ENCODE measurements around the gene CCDC97. TPM values are rescaled to one million over a fixed set of nuclear protein-coding genes. Genes with fewer than 3 reads are reported as not detected.
A peak's percentile ranks its signal among the peaks of the same experiment; 100 is the strongest.

CCDC97 gene
- total RNA-seq, 1 donor = 9.0 TPM

DNA sequence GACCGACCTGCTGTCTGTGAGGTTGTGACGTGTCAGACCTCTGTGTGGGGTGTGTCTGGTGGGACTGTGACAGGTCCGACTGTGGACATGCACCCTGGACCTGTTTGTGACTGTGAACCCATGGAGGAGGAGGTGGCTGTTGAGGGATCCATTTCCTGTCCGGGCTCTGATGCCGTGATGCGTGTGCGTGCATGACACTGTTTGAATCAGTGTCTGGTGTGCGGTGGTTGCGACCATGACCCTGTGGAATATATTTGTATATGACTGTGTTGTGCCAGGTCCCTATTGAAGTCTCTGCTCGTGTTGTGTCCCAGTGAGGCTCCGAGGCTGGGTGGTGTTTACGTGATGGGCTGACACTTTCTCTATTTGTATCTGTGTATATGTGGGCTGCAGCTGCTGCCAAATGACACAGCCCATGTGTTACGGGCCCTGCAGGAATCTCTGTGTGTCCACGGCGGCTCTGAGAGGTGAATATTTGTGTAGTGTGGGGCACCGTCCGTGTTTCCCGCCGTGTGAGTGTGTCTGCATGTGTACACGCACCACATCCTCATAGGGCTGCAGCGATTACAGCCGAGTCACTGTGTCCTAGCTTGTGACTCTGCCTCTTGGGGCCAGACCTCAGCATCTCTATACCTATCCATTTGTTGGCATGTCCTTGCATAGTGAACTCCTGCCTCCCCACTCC lies 18.3 kb downstream of the CCDC97 start:
- H3K79me2 ChIP-seq (ENCODE audit: insufficient read depth, low read length) = peaks cover 9% of the 10 kb centered on the region
- peak; percentile 91 for DNase-seq (ENCODE audit: insufficient read length, low spot score, missing footprints)
- peaks cover 24% of the 10 kb centered on the region for H3K36me3 ChIP-seq (ENCODE audit: insufficient read depth, low read length)
- peaks cover 58% of the 10 kb centered on the region for H3K4me1 ChIP-seq (ENCODE audit: insufficient read depth, low read length)
- H3K27ac ChIP-seq (ENCODE audit: low read depth, low read length) = peak overlapping the region; percentile 100
- H2AFZ ChIP-seq (ENCODE audit: low read length) = no peak overlapping the region
- peak overlapping the region; percentile 46 for H3K4me3 ChIP-seq (ENCODE audit: insufficient read depth, low read length)
- no peaks in the 10 kb centered on the region for H3K27me3 ChIP-seq (ENCODE audit: insufficient read depth, low read length)
- no peaks in the 10 kb centered on the region for H3K9me3 ChIP-seq (ENCODE audit: low read depth, low read length)
- no peak for TF ChIP-seq CTCF (IDR thresholded peaks at IDR 0.05; ENCODE audit: extremely low read depth, low read depth, low read length)
- H4K20me1 ChIP-seq (ENCODE audit: insufficient read depth, low read length) = no peaks in the 10 kb centered on the region
- H3K4me2 ChIP-seq (ENCODE audit: insufficient read depth, low read length) = peak overlapping the region; percentile 76

GRCh38 chr19:41328842-41329225 lies 18.9 kb downstream of the CCDC97 start:
- Histone ChIP-seq H3K27ac (ENCODE audit: low read depth, low read length) (peak overlapping the region; percentile 100), H3K27me3 (ENCODE audit: insufficient read depth, low read length) (no peaks in the 10 kb centered on the region), H4K20me1 (ENCODE audit: insufficient read depth, low read length) (no peaks in the 10 kb centered on the region), H3K79me2 (ENCODE audit: insufficient read depth, low read length) (peaks cover 12% of the 10 kb centered on the region), H2AFZ (ENCODE audit: low read length) (no peak overlapping the region), H3K4me2 (ENCODE audit: insufficient read depth, low read length) (peak overlapping the region; percentile 76), H3K9me3 (ENCODE audit: low read depth, low read length) (no peaks in the 10 kb centered on the region), H3K4me3 (ENCODE audit: insufficient read depth, low read length) (no peak overlapping the region), H3K4me1 (ENCODE audit: insufficient read depth, low read length) (peaks cover 53% of the 10 kb centered on the region), H3K36me3 (ENCODE audit: insufficient read depth, low read length) (peaks cover 26% of the 10 kb centered on the region)
- no peak for DNase-seq (ENCODE audit: insufficient read length, low spot score, missing footprints)
- no peak for TF ChIP-seq CTCF (IDR thresholded peaks at IDR 0.05; ENCODE audit: extremely low read depth, low read depth, low read length)

DNA sequence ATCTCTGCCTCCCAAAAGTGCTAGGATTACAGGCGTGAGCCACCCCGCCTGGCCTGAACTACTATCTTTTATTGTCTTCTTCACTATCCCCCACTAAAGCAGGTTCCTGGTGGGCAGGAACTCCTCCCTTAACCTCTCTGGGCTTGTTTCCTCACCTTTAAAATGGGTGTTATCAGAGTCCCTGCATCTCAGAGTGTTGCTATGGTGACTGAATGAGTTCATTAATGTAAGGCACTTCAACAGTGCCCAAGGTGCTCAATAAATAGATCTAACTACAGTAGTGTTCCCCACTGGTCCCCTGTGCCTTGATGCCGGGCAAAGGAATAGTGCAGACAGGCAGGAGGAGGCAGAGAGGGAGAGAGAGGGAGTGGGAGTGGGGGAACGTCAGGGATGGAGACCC lies 20.5 kb downstream of the CCDC97 start:
- Histone ChIP-seq H3K4me2 (ENCODE audit: insufficient read depth, low read length) (no peak overlapping the region), H3K79me2 (ENCODE audit: insufficient read depth, low read length) (peaks cover 14% of the 10 kb centered on the region), H4K20me1 (ENCODE audit: insufficient read depth, low read length) (no peaks in the 10 kb centered on the region), H3K27ac (ENCODE audit: low read depth, low read length) (no peak overlapping the region), H3K4me3 (ENCODE audit: insufficient read depth, low read length) (no peak overlapping the region), H3K4me1 (ENCODE audit: insufficient read depth, low read length) (peaks cover 36% of the 10 kb centered on the region), H3K27me3 (ENCODE audit: insufficient read depth, low read length) (no peaks in the 10 kb centered on the region), H3K36me3 (ENCODE audit: insufficient read depth, low read length) (peaks cover 33% of the 10 kb centered on the region), H3K9me3 (ENCODE audit: low read depth, low read length) (no peaks in the 10 kb centered on the region), H2AFZ (ENCODE audit: low read length) (no peak overlapping the region)
- TF ChIP-seq CTCF (IDR thresholded peaks at IDR 0.05; ENCODE audit: extremely low read depth, low read depth, low read length) = no peak
- DNase-seq (ENCODE audit: insufficient read length, low spot score, missing footprints) = peak; percentile 72

DNA sequence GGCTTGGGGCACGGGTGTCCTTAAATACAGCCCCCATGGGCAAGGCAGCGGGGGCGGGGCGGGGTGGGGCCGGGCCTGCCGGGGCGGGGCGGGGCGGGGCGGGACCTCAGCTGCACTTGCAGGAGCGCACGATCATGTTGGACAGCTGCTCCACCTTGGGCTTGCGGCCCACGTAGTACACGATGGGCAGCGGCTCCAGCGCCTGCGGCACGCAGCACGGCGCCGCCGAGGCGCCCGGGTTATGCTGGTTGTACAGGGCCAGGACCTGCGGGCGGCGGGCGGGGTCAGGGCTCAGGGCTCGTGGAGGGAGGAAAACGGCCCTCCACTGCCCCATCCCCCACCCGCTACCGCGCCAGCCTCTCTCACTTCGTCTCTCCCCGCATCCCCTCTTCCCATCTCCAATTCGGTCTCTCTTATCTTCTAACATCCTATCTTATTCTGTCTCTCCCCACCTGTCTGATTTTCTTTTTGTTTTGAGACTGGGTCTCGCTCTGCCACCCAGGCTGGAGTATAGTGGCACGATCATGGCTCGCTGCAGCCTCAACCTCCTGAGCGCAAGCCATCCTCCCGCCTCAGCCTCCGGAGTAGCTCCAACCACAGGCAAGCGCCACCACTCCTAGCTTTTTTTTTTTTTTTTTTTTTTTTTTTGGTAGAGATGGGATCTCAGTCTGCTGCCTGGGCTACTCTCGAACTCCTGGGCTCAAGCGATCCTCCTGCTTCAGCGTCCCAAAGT lies 21.1 kb downstream of the CCDC97 start:
- Histone ChIP-seq H4K20me1 (ENCODE audit: insufficient read depth, low read length) (no peaks in the 10 kb centered on the region), H3K36me3 (ENCODE audit: insufficient read depth, low read length) (peaks cover 33% of the 10 kb centered on the region), H3K79me2 (ENCODE audit: insufficient read depth, low read length) (peaks cover 13% of the 10 kb centered on the region), H3K27ac (ENCODE audit: low read depth, low read length) (no peak overlapping the region), H3K4me3 (ENCODE audit: insufficient read depth, low read length) (no peak overlapping the region), H3K4me2 (ENCODE audit: insufficient read depth, low read length) (no peak overlapping the region), H3K27me3 (ENCODE audit: insufficient read depth, low read length) (no peaks in the 10 kb centered on the region), H3K4me1 (ENCODE audit: insufficient read depth, low read length) (peaks cover 30% of the 10 kb centered on the region), H2AFZ (ENCODE audit: low read length) (no peak overlapping the region), H3K9me3 (ENCODE audit: low read depth, low read length) (no peaks in the 10 kb centered on the region)
- no peak for TF ChIP-seq CTCF (IDR thresholded peaks at IDR 0.05; ENCODE audit: extremely low read depth, low read depth, low read length)
- DNase-seq (ENCODE audit: insufficient read length, low spot score, missing footprints) = peak; percentile 37
